Measurements from ENCODE around the gene LGSN. TPM values are rescaled to one million over a fixed set of nuclear protein-coding genes. Genes with fewer than 3 reads are reported as not detected.
"Not testable (repeated sequence)": the region's sequence is repeated elsewhere in the genome, so short reads cannot be mapped to it uniquely, and the experiment has no call there.

Gene LGSN
- total RNA-seq, 2 experiments from 2014 or later: 0.17 to 0.40 TPM

DNA sequence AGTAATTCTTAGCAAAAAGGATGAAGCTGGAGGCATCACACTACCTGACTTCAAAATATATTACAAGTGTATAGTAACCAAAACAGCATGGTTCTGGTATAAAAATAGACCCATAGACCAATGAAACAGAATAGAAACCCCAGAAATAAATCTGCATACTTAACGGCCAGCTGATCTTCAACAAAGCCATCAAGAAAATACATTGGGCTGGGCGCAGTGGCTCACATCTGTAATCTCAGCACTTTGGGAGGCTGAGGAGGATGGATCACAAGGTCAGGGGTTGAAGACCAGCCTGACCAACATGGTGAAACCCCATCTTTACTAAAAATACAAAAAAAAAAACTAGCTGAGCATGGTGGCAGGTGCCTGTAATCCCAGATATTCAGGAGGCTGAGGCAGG, 14.9 kb upstream of the LGSN start:
- H3K27ac Mint-ChIP-seq; H3K4me3 Mint-ChIP-seq; ATAC-seq (ENCODE audit: low read depth); H3K9me3 Mint-ChIP-seq; H3K36me3 Mint-ChIP-seq; H3K27me3 Mint-ChIP-seq; POLR2A ChIA-PET; DNase-seq; H3K4me1 Mint-ChIP-seq: not testable (repeated sequence)

DNA sequence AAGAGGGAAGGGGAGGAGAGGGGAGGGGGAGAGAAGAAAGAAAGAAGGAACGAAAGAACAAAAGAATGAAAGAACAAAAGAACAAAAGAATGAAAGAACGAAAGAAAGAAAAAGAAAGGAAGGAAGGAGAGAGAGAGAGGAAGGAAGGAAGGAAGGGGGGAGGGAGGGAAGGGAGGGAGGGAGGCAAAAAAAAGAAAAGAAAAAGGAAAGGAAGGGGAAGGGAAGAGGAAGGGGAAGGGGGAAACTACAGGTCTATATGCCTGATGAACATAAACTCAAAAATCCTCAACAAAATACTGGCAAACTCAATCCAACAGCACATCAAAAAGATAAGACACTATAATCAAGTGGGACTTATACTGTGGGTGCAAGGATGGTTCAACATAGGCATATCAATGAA, 13.7 kb upstream of the LGSN start:
- Mint-ChIP-seq H3K27me3 (peaks cover 3% of the 10 kb centered on the region), H3K9me3 (no peaks in the 10 kb centered on the region), H3K4me1 (no peaks in the 10 kb centered on the region), H3K27ac (no peak overlapping the region), H3K36me3 (no peaks in the 10 kb centered on the region), H3K4me3 (no peak overlapping the region)
- no peak for DNase-seq
- POLR2A ChIA-PET: no interaction called here
- no peak for ATAC-seq (ENCODE audit: low read depth)

DNA sequence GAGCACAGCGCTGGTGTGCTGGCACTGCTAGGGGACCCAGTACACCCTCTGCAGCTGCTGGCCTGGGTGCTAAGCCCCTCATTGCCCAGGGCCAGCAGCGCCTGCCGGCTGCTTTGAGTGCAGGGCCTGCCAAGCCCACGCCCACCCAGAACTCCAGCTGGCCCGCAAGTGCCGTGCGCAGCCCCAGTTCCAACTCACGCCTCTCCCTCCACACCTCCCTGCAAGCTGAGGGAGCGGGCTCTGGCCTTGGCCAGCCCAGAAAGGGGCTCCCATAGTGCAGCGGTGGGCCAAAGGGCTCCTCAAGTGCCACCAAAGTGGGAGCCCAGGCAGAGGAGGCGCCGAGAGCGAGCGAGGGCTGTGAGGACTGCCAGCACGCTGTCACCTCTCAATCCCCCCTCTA, 6.8 kb upstream of the LGSN start:
- H3K27ac Mint-ChIP-seq; H3K4me1 Mint-ChIP-seq; H3K27me3 Mint-ChIP-seq; H3K9me3 Mint-ChIP-seq; DNase-seq; POLR2A ChIA-PET; ATAC-seq (ENCODE audit: low read depth); H3K36me3 Mint-ChIP-seq; H3K4me3 Mint-ChIP-seq: not testable (repeated sequence)

DNA sequence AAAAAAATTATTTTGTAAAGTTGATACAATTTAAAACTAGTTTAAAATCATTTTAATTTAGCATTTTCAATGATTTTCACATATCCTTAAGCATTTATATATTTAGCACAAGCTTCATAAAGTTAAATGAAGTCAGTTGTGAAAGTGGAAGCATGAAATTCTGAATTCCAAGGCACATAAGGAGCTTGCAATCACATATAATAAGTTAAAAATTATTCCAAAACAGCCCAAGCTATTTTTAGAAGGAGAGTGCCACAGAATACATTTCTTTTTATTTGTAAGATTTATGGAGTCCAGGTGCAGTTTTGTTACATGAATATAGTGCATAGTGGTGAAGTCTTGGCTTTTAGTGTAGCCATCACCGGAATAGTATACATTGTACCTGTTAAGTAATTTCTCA, 3.2 kb upstream of the LGSN start:
- H3K4me1 Mint-ChIP-seq: no peaks in the 10 kb centered on the region
- no peak overlapping the region for H3K4me3 Mint-ChIP-seq
- H3K36me3 Mint-ChIP-seq: no peaks in the 10 kb centered on the region
- ATAC-seq (ENCODE audit: low read depth) (no peak), DNase-seq (no peak)
- H3K9me3 Mint-ChIP-seq: no peaks in the 10 kb centered on the region
- POLR2A ChIA-PET: no interaction called here
- peaks cover 4% of the 10 kb centered on the region for H3K27me3 Mint-ChIP-seq
- no peak overlapping the region for H3K27ac Mint-ChIP-seq

DNA sequence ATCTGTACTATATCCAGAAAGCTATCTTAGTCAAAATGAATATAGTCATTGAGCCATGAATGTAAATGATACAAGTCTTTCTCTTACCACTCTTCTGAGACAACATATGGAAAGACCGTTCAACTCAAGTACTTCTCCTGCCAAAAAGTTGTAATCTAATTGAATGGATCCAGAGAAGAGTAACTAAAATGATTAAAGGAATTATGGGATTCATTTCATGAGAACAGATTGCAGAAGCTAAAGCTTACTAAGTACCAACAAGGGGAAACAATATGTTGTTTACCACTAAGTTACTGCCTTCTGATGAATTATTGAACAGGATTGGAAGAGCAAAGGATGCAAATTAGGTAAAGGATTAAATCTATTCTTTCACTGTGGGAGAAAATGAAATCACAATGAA, 2.0 kb upstream of the LGSN start:
- no peaks in the 10 kb centered on the region for H3K36me3 Mint-ChIP-seq
- no peaks in the 10 kb centered on the region for H3K9me3 Mint-ChIP-seq
- POLR2A ChIA-PET: no interaction called here
- no peaks in the 10 kb centered on the region for H3K4me1 Mint-ChIP-seq
- peaks cover 9% of the 10 kb centered on the region for H3K27me3 Mint-ChIP-seq
- DNase-seq: no peak
- ATAC-seq (ENCODE audit: low read depth): no peak
- no peak overlapping the region for H3K27ac Mint-ChIP-seq
- H3K4me3 Mint-ChIP-seq: no peak overlapping the region

DNA sequence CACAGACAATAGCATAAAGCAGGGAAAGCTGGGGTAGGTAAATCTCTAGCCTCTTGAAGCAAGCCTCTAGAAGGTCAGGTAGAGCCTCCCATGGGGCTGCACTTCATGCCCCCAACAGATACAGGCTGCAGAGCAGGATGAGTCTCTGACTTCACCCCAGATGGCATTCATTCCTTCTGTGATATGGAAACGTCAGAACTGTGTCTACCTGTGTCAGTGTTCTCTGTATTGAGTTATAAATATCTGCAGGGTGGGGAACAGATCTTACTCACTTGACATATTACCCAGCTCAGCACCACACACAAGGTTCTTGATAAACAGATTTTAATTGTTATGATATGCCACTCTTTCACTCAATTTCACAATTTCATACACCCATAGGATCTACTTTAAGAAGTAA, 2.1 kb downstream of the LGSN start:
- Mint-ChIP-seq H3K4me3 (no peak overlapping the region), H3K36me3 (no peaks in the 10 kb centered on the region), H3K27me3 (peaks cover 7% of the 10 kb centered on the region), H3K4me1 (no peaks in the 10 kb centered on the region), H3K27ac (no peak overlapping the region), H3K9me3 (no peaks in the 10 kb centered on the region)
- POLR2A ChIA-PET: no interaction called here
- DNase-seq (no peak), ATAC-seq (ENCODE audit: low read depth) (no peak)

DNA sequence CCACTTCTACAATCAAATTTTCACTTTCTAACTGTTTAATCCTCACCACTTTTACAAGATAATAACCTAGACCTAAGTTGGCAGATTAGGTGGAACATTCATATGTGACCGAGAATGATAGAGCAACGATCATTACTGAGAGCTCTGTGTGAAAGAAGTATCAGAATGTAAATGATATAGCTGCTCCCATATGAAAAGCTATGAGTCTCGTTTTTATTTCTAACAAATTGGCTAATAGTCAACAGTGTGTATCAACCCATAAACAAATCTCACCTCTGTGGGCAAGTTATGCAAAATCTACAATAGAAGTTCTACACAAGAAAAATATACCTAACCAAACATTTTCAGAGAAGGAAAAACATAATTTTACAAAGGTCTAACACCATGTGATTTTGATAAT, 3.7 kb downstream of the LGSN start:
- no peaks in the 10 kb centered on the region for H3K4me1 Mint-ChIP-seq
- POLR2A ChIA-PET: no interaction called here
- DNase-seq: no peak
- ATAC-seq (ENCODE audit: low read depth): no peak
- H3K36me3 Mint-ChIP-seq: no peaks in the 10 kb centered on the region
- no peak overlapping the region for H3K27ac Mint-ChIP-seq
- peaks cover 11% of the 10 kb centered on the region for H3K27me3 Mint-ChIP-seq
- H3K9me3 Mint-ChIP-seq: no peaks in the 10 kb centered on the region
- H3K4me3 Mint-ChIP-seq: no peak overlapping the region

DNA sequence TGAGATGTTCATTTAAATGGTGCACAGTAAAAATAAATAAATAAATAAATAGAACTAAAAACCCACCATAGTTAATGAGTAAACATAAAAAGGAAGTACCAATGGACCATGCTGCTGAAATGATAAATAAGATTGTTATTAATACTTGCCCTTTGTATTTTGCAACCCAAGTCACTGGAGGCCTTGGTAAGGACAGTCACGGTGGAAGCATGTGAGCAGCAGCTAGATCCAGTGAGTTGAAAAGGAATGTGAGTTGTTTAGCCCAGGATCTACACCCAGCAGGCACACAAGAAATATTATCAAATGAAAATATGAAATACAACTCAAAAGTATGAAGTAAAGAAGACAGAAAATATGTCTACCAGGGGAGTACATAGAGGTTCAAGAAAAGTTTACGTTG, 6.7 kb downstream of the LGSN start:
- Mint-ChIP-seq H3K4me3 (no peak overlapping the region), H3K27me3 (peaks cover 9% of the 10 kb centered on the region), H3K36me3 (no peaks in the 10 kb centered on the region), H3K4me1 (no peaks in the 10 kb centered on the region), H3K9me3 (no peaks in the 10 kb centered on the region), H3K27ac (no peak overlapping the region)
- POLR2A ChIA-PET: no interaction called here
- no peak for ATAC-seq (ENCODE audit: low read depth)
- no peak for DNase-seq

DNA sequence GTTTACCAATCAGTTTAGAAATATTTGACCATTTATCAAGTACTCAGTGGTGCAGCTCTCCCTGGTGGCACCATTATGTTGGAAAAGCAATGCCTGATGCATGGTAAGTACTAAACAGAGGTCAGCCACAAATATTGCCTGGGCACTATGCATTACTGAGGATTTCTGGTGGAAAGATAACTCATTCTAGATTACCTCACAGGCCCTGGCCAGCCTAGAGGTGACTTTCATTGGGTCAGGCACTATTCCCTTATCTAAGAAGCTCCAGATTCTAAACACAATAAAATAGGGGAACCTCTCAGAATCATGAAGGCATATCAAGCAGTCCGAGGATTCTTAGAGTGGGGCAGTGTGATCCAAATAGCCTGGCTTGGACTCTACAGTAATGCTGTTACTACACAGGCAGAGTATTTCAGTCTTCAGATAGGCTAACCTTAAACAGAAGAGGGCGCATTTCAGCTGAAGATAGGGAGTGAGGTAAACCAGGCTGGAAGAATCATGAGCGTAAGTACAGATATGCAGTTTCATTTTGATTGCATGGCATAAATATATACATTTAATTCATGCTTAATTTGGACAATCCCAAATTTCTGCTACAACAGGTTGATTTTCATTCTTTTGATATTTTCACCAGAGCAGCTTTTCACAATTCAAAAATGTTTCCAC, 12.1 kb downstream of the LGSN start:
- no peaks in the 10 kb centered on the region for H3K9me3 Mint-ChIP-seq
- POLR2A ChIA-PET: no interaction called here
- no peak overlapping the region for H3K4me3 Mint-ChIP-seq
- H3K27ac Mint-ChIP-seq: no peak overlapping the region
- ATAC-seq (ENCODE audit: low read depth): peak; percentile 47
- no peak for DNase-seq
- H3K4me1 Mint-ChIP-seq: no peaks in the 10 kb centered on the region
- H3K36me3 Mint-ChIP-seq: no peaks in the 10 kb centered on the region
- peaks cover 4% of the 10 kb centered on the region for H3K27me3 Mint-ChIP-seq

DNA sequence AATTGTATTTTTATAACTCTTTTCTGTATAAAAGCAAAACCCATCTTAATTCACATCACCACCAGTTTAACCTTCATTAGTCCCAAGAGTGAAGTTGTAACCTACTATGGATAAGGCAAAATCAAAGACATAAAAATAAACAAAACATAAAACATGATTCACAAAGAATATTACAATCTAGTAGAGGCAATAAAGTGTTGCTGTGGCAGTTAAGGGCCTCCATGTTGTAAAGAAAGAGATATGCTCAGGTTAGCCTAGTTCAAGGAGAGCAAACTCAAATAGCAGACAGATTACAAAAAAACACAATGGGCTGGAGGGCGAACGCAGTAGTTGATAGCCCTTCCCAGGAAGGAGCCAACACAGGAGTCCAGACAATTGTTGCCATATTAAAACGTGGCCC, 13.4 kb downstream of the LGSN start:
- no peaks in the 10 kb centered on the region for H3K9me3 Mint-ChIP-seq

DNA sequence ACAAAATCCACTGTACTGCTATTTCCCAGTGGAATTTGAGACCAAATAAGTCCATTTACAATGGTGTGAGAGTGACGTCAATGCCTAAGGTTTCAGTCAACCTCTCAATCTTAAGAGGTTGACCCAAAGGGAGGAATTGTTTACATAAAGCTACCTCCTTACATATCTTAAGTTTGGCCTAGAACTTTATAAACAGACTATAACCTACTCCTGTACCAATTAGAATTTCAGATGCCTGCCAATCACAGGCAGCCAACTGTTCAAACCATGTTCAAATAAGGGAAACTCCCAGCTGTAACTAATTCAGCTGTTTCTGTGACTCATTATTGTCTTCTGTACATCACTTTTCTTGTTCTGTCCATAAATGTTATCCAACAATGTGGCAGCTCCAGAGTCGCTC, 14.5 kb downstream of the LGSN start:
- Mint-ChIP-seq H3K27me3 (no peaks in the 10 kb centered on the region), H3K9me3 (no peaks in the 10 kb centered on the region), H3K36me3 (no peaks in the 10 kb centered on the region), H3K4me3 (no peak overlapping the region), H3K4me1 (no peaks in the 10 kb centered on the region), H3K27ac (no peak overlapping the region)
- POLR2A ChIA-PET: no interaction called here
- no peak for DNase-seq
- no peak for ATAC-seq (ENCODE audit: low read depth)

More for the DNA sequence above, 13.4 kb downstream of the LGSN start:
- DNase-seq (no peak), ATAC-seq (ENCODE audit: low read depth) (no peak)
- no peak overlapping the region for H3K4me3 Mint-ChIP-seq
- no peak overlapping the region for H3K27ac Mint-ChIP-seq
- peaks cover 3% of the 10 kb centered on the region for H3K27me3 Mint-ChIP-seq
- H3K36me3 Mint-ChIP-seq: no peaks in the 10 kb centered on the region
- H3K4me1 Mint-ChIP-seq: no peaks in the 10 kb centered on the region
- POLR2A ChIA-PET: no interaction called here

DNA sequence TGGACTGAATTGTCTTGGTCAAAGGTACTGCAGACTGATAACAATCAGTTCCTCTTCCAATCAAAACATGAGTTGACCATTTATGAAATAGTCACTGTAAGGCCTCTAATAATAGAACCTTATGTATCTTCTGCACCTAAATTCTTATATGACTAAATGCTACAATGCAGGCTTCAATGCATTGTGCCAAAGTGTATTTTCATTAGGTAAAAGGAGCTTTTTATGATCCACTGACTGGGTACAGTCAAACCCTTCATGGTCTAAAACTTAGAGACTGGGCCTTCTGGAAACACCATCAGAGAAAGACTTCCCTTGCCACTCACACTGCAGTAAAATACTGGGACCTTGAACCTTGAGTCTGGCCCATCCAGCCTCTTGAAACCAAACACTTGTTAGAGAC, 16.3 kb downstream of the LGSN start:
- ATAC-seq (ENCODE audit: low read depth): no peak
- Mint-ChIP-seq H3K27me3 (no peaks in the 10 kb centered on the region), H3K9me3 (no peaks in the 10 kb centered on the region), H3K4me1 (no peaks in the 10 kb centered on the region), H3K36me3 (no peaks in the 10 kb centered on the region), H3K4me3 (no peak overlapping the region), H3K27ac (no peak overlapping the region)
- POLR2A ChIA-PET: no interaction called here
- DNase-seq: no peak

DNA sequence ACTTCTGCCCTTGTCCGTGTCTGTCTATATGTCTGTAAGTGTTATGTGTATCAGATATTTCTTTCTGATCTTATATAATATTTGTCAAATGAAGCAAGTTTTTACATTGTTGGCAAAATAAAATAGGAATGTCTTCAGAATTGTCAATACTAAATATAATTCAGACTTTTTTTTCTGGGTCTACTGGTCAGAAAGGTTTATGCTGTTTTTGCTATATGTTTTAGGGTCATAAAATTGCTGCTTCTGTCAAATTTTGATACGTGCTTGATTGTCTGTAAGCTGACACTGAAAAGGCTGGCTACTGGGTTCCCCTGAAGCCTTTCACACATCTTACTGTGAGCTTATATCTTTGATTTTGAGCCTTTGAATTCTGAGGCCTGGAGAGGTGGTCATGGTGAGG, 20.1 kb downstream of the LGSN start:
- Mint-ChIP-seq H3K27ac (no peak overlapping the region), H3K4me3 (no peak overlapping the region), H3K9me3 (no peaks in the 10 kb centered on the region), H3K27me3 (no peaks in the 10 kb centered on the region), H3K4me1 (no peaks in the 10 kb centered on the region), H3K36me3 (no peaks in the 10 kb centered on the region)
- ATAC-seq (ENCODE audit: low read depth): no peak
- DNase-seq: no peak
- POLR2A ChIA-PET: no interaction called here

DNA sequence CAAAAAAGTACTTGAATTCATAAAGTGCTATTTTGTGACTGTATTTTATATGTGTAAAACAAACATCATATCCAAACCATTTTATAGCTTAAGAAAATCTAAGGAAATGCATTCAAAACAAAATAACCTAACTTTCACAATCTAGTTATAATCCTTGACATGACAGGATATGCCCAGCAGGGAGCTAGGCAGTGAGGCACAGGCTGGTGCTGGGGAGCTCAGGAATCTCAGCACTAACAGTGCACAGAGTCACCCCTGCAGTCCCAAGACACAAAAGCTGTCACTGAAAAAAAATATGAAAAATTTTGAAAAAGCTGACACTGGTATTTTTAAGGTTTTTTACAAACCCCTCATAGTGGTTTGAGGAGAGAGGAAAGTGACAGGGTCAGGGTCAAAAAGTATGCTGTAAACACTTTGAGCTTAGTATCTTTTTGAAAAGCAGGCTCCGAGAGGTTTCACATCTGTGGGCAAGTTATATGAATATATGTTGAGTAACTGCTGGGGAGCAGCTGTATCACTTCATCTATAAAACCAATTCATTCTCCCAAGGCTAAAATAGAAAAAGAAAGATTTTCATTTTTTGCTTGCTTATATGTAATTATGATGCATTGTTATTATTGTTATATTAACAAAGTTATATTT, 24.1 kb downstream of the LGSN start:
- H3K27ac Mint-ChIP-seq: no peak overlapping the region
- DNase-seq: no peak
- ATAC-seq (ENCODE audit: low read depth): no peak
- no peaks in the 10 kb centered on the region for H3K27me3 Mint-ChIP-seq
- H3K9me3 Mint-ChIP-seq: no peaks in the 10 kb centered on the region
- POLR2A ChIA-PET: no interaction called here
- H3K4me3 Mint-ChIP-seq: no peak overlapping the region
- H3K4me1 Mint-ChIP-seq: no peaks in the 10 kb centered on the region
- H3K36me3 Mint-ChIP-seq: no peaks in the 10 kb centered on the region

Measured in activated naive CD8-positive, alpha-beta T cell treated with anti-CD3 and anti-CD28 coated beads, Interleukin-2, amount 10 ng/mL, durations not matched to agents 7 days and 5 days (primary cell).